Endothelial cell (in vitro differentiated cells): ENCODE data around the gene DOK6. TPM values are rescaled to one million over a fixed set of nuclear protein-coding genes. Genes with fewer than 3 reads are reported as not detected.
"Not testable (repeated sequence)": the region's sequence is repeated elsewhere in the genome, so short reads cannot be mapped to it uniquely, and the experiment has no call there.

Source experiments
- DNase-seq: peaks from one replicate; pipeline ENCODE4 v3.0.0; 2021; ENCODE audit warnings: low spot score
- H3K27ac Mint-ChIP-seq: one replicate; pipeline ENCODE4 v1.8.0; 2021; ENCODE audit warnings: mixed read lengths, inconsistent platforms; ENCODE audit not compliant: unreplicated experiment
- H3K27me3 Mint-ChIP-seq: one replicate; pipeline ENCODE4 v1.8.0; 2021; ENCODE audit warnings: mild to moderate bottlenecking, moderate library complexity, mixed read lengths, inconsistent platforms; ENCODE audit not compliant: unreplicated experiment
- H3K36me3 Mint-ChIP-seq: one replicate; pipeline ENCODE4 v1.8.0; 2021; ENCODE audit warnings: mild to moderate bottlenecking, low read depth, mixed read lengths, inconsistent platforms; ENCODE audit not compliant: unreplicated experiment
- H3K4me1 Mint-ChIP-seq: one replicate; pipeline ENCODE4 v1.8.0; 2021; ENCODE audit warnings: mild to moderate bottlenecking, mixed read lengths, inconsistent platforms; ENCODE audit not compliant: unreplicated experiment
- H3K4me3 Mint-ChIP-seq: one replicate; pipeline ENCODE4 v1.8.0; 2021; ENCODE audit warnings: mild to moderate bottlenecking, mixed read lengths, inconsistent platforms; ENCODE audit not compliant: unreplicated experiment
- H3K9me3 Mint-ChIP-seq: one replicate; pipeline ENCODE4 v1.8.0; 2021; ENCODE audit warnings: mixed read lengths, inconsistent platforms; ENCODE audit not compliant: unreplicated experiment
- CTCF ChIP-seq: fragments of 200-600 bp; sonication (generic); IDR thresholded peaks from one replicate; pipeline ENCODE4 v1.5.0; 2021; ENCODE audit warnings: antibody characterized with exemption; ENCODE audit not compliant: unreplicated experiment
- total RNA-seq: library from RNA; stranded (reverse); fragmentation: NEBNext Ultra II Directional; extraction: Animal tissue kit (Norgen Biotek cat#: 25700); gene quantifications from one replicate; pipeline ENCODE4 v1.2.1, GENCODE V29; 2021; ENCODE audit not compliant: unreplicated experiment

DOK6 gene
- total RNA-seq, 1 donor from 2014 or later: 2.2 TPM

- Mint-ChIP-seq H3K27ac (no peak overlapping the region), H3K27me3 (no peaks in the 10 kb centered on the region), H3K9me3 (no peaks in the 10 kb centered on the region), H3K4me3 (no peak overlapping the region), H3K4me1 (no peaks in the 10 kb centered on the region), H3K36me3 (no peaks in the 10 kb centered on the region)
- no peak for DNase-seq
- TF ChIP-seq CTCF: no peak
Measured at GRCh38 chr18:69659142-69659651, 258.5 kb downstream of the DOK6 start.

DNA sequence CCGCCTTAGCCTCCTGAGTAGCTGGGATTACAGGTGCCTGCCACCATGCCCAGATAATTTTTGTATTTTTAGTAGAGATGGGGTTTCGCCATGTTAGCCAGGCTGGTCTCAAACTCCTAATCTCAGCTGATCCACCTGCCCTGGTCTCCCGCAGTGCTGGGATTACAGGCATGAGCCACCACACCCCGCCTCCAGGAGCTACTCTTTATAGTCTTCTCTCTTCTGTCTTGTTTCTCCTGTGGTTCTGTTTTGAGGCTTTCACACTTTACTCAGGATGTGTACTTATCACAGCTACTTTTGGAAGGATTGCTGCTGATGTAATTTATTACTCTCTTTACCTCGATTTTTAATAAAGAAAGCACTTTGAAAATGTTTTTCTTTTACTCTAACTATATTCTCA lies 261.4 kb downstream of the DOK6 start:
- not testable (repeated sequence) for H3K27ac Mint-ChIP-seq, H3K4me1 Mint-ChIP-seq, DNase-seq, H3K9me3 Mint-ChIP-seq, H3K4me3 Mint-ChIP-seq, H3K27me3 Mint-ChIP-seq, H3K36me3 Mint-ChIP-seq

DNA sequence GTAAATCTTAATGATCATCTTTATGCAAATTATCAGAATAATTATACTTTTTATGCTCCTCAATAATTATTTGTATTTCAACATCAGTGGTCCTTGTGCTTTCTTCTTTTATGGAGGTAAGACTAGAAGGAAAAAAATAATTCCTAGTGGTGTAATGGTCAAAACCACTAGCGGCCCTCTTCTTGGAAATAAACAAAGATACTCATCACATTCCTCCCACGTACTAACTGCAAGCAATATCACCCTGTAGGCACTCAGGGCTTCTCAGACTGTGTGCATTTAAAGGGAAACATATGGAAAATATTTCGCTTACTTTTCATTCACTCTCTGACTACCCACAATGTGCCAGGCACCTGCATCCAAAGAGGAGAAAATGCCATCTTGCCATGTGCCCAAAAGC lies 263.7 kb downstream of the DOK6 start:
- no peak overlapping the region for H3K27ac Mint-ChIP-seq
- no peak for TF ChIP-seq CTCF
- no peaks in the 10 kb centered on the region for H3K9me3 Mint-ChIP-seq
- no peaks in the 10 kb centered on the region for H3K36me3 Mint-ChIP-seq
- DNase-seq: no peak
- peaks cover 3% of the 10 kb centered on the region for H3K4me1 Mint-ChIP-seq
- H3K4me3 Mint-ChIP-seq: no peak overlapping the region
- peaks cover 1% of the 10 kb centered on the region for H3K27me3 Mint-ChIP-seq

DNA sequence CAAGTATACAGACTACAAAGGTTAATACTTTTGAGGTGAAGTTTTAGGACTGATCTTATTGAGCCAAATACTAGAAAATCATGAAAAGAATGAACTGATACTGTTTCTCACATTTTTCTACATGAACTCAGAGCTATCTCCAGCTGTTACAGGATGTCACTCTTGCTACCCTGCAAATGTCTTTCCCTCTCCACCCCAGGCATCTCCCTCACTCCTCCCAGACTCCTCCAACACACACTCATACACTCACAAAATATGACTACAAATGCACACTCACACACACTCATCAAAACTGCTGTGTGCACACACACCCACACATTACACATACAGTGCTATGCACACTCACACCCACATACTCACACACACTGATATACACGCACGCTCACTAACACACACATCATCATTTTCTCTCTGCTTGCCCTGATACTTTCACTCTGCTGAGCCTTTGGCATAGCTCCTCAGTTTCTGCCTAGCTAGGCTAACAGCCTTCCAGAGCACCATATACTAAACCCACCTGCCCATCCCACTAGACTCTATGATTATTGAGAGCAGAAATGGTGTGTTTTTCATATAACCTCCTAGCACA lies 273.7 kb downstream of the DOK6 start:
- H3K4me1 Mint-ChIP-seq: peaks cover 4% of the 10 kb centered on the region
- no peak for TF ChIP-seq CTCF
- H3K27ac Mint-ChIP-seq: no peak overlapping the region
- no peaks in the 10 kb centered on the region for H3K36me3 Mint-ChIP-seq
- H3K4me3 Mint-ChIP-seq: no peak overlapping the region
- no peak for DNase-seq
- no peaks in the 10 kb centered on the region for H3K27me3 Mint-ChIP-seq
- H3K9me3 Mint-ChIP-seq: no peaks in the 10 kb centered on the region

DNA sequence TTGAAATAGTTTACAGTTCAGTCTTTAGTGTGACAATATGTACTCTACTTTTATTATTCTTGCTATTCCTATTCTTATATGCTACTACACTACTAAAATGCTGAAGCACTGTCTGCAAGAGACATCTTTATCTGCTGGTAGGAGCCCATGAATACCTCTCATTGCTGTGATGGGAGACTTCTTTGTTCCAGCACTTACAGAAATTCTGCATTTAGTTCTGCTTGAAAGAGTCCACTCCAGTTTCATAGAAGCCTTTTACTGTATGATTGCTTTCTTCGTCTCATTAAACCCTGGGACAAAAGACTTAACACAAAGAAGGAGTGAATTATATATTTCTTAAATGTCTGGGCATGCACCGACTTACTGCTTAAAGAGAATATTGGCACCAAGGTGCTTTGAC lies 274.3 kb downstream of the DOK6 start:
- Mint-ChIP-seq H3K27me3 (no peaks in the 10 kb centered on the region), H3K4me3 (no peak overlapping the region), H3K36me3 (no peaks in the 10 kb centered on the region), H3K4me1 (peaks cover 10% of the 10 kb centered on the region), H3K27ac (no peak overlapping the region), H3K9me3 (no peaks in the 10 kb centered on the region)
- no peak for DNase-seq
- no peak for TF ChIP-seq CTCF
